HL-60/S4 treated with retinoic acid at 250 ng/mL for 4 days and 3 days (cell line): ENCODE results near the gene MYO3A.

Experiments used
- in situ Hi-C: fragments of 300-500 bp; cut with MboI; formaldehyde crosslinking; loops from 2 replicates; pipeline ENCODE4 v1.7.0; 2022; ENCODE audit warnings: low sequenced_read_pairs

MYO3A gene

GRCh38 chr10:26214004-26214403 lies 280.0 kb downstream of the MYO3A start:
- in situ Hi-C loops, result no loop called here

DNA sequence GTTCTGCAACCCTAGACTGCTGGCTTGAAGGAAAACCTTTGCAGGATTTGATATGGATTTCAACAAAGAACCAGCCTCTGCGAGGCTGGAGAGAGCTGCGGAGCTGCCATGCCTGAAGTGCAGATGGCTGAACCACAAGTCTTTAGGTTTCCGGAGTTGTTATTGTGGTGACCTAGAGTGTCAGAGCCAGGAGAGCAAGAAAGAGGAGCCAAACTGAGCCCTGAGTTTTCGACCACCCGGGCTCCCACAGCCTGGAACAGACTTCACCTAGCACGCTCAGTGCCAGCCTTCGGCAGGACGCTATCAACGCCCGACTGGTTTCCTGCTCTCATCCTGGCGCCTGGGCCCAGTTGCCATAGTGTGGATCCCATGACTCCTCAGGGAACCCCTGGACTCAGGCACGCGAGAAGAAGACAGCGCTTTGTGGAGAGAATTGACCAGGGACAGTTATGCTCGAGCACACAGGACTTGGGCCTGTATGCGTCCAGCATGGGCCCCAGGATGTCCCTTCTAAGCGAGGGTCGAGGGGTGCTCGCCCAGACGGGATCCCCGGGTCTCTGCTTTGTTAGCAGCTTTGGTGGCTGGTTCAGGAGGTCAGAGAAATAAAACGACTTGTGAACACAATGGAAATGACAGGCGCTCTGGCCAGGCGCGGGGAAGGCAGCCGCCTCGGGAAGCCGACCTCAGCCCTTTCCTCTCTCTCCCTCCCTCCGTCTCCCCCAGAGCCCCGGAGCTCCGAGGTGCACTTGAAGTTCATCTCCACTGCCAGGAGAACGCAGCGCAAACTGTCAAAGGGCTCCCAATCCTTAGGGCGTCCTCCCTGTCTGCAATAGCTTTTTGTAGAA lies 280.7 kb downstream of the MYO3A start:
- in situ Hi-C loops, result no loop called here

DNA sequence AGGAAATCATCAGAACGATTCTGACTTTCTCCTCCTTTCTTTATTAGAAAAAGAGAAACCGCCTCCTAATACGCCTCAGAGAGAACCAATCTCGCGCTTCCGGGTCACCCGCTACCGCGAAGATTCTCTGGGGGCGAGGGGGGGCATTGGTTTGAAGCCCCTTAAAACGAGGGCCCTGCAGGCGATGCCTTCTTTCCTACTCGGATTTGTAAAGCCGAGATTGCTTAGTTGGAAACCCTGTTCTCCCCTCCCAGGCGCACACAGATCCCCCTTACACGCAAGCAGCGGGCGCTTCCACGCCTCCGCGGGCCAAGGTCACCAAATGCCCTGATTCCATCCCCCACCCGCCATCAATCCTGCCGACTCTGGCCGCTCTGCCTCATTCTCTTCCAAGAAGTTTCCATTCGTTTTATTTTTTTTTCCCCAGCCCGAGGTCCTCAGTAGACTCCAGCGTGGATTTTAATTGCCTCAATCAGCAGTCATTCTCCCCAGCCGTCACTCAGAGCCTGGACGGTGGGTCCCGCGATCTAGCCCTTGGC lies 281.4 kb downstream of the MYO3A start:
- in situ Hi-C loops, result no loop called here

DNA sequence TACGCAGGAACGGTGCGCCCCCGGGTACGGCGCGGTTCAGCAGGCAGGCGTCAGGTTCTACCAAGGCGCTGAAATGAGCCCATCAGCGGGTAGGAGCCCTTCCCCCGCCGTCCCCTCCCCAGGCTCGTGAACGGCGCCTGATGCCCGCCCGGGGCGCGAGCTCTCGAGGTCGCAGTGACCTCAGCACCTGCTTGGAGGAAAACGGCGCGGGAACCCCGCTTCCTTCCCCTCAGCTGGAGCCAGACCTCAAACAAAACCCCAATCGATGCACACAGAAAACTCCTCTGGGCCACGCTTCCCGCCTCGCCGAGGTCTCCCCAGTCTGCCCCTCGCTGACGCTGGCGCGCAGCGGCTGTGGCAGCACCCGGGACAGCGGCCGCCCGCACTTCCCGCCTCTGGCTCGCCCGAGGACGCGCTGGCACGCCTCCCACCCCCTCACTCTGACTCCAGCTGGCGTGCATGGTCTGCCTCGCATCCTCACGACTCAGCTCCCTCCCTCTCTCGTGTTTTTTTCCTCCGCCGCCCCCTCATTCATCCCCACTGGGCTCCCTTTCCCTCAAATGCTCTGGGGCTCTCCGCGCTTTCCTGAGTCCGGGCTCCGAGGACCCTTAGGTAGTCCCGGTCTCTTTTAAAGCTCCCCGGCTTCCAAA lies 282.0 kb downstream of the MYO3A start:
- in situ Hi-C loops, result no loop called here

- in situ Hi-C loops, result no loop called here
Observed at GRCh38 chr10:26216585-26217395, 282.8 kb downstream of the MYO3A start, which contains the start of gene GAD2. Gene GAD2, plus strand, starts transcription at chr10:26216774. Its CDS starts 36 bp downstream, at chr10:26216810.

DNA sequence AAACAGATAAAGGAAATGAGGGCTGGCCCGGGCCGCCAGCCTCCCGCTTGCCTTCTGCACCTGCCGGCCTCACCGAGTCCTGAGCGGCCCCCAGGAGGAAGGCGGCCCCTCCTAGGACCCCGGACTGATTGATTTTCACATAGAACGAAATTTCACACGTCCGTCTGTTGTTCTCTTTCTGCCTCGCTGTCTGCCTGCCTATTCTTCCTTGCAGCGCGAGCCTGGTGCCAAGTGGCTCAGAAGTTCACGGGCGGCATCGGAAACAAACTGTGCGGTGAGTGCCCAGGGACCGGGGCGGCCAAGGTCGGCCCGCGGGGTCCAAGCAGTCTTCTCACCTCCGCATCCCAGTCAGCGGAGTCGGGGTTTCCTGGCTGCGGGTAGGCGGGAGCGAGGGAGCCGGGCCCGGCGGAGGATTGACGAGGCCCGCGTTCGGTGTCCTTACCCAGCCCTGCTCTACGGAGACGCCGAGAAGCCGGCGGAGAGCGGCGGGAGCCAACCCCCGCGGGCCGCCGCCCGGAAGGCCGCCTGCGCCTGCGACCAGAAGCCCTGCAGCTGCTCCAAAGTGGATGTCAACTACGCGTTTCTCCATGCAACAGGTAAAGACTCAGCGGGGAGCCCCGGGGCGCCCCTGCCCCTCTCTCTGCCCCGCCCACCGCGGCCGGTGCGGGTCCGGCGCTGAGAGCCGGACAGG lies 283.5 kb downstream of the MYO3A start:
- in situ Hi-C loops, result no loop called here

- in situ Hi-C loops, result no loop called here
Observed at GRCh38 chr10:26219676-26220075, 285.6 kb downstream of the MYO3A start.

- in situ Hi-C loops, result no loop called here
Observed at GRCh38 chr10:26220901-26221300, 286.9 kb downstream of the MYO3A start.

DNA sequence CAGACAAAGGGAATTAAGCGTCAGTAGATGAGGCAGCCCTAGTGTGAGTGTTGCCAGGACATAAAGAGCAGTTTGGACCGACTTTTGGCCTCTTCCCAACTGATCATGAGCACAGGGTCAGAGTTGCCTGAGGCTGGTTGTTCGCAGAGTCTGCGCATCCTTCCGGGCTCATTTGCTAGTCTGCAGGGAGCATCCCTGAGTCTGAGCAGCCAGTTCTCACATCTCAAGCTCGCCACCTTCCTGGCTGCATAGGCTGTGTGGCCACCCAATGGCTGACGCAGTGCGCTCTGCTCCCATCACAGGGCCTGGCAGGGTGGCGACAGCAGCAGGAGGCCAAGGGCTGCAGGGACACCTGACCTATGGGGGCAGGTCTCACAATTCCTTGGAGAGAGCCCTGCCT lies 287.5 kb downstream of the MYO3A start:
- in situ Hi-C loops, result no loop called here

- in situ Hi-C loops, result no loop called here
Observed at GRCh38 chr10:26222563-26222962, 288.5 kb downstream of the MYO3A start.

GRCh38 chr10:26225322-26225721 lies 291.3 kb downstream of the MYO3A start:
- in situ Hi-C loops, result no loop called here

- in situ Hi-C loops, result no loop called here
Observed at GRCh38 chr10:26227786-26228185, 293.8 kb downstream of the MYO3A start.

DNA sequence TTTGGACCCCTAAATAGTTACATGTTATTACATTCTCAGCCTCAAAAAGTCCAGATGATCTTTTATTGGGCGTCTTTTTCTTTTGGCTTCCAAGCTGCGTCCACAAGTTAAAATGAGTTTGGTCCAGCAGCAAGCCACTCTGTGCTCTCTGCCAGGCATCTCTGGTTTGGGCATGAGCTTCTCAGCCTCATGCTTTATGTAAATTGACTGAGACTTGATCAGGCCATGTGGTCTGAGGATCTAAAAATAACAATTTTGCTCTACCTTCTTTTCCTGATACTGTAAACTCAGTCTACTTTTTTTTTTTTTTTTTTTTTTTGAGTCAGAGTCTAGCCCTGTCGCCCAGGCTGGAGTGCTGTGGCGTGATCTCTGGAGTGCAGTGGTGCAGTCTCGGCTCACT lies 298.1 kb downstream of the MYO3A start:
- in situ Hi-C loops, result no loop called here

DNA sequence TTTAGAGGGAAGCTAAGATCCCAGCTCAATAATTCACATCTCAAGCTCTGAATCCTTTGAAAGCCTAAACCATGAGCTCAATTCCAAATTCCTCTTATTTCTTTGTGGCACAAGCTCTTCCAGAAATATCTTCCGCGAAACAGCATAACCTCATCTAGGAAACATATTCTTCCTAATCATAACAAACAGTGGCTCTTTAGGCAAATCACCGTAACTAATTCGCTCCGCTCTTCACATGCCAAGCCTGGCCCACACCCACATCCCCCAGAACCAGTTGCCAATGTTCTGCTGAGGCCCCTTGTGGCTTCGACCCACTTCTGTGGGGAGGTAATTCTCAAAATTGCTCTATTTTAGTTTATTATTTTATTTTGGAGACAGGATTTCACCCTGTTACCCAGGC lies 301.7 kb downstream of the MYO3A start:
- in situ Hi-C loops, result no loop called here

- in situ Hi-C loops, result no loop called here
Observed at GRCh38 chr10:26238378-26238777, 304.3 kb downstream of the MYO3A start.

DNA sequence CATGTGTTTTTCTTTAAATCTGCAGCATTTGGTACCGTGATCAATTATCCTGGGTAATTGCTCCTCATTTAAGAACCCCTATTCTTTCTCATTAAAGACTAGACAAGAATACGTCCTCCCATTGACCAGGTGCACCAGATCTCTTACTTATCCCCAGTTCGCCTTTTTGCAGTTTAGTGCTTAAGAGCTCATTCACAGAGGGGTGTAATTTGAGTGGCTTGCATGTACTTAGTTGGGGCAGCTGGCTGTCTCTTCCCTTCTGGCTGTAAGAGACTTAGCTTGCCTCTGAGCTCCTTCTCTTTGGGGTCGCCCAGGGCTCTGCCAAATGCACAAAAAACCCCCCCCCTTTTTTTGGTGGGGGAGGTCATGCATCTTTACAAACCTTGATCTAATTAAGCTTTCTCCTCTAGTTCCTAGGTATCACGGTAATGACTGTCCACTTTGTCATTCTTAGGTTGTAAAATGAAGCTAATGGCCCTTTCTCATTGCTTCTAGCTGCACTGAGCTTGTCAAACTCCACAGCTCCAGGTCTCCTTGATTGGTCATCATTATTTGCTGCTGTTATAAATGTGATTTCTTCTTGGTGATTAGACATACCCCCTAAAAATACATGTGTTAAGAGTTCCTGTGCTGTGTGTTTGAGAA lies 308.8 kb downstream of the MYO3A start:
- in situ Hi-C loops, result no loop called here

DNA sequence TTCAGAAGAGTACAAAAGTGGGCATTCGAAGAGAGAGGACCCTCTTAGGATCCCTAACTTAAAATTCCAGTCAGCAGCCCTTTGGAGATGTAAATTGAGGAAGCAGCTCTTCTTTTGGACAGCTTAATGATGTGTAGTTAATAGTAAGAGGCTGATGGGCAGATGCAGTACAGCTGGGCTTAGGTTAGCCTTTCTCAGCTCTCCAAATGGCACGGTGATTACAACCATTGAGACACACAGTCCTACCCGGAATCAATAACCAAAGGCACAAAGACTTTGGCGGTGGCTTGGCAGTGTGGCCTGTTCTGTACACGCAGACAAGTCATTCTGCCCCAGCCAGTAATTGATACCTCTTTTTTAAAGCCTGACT lies 309.3 kb downstream of the MYO3A start:
- in situ Hi-C loops, result no loop called here

- in situ Hi-C loops, result no loop called here
Observed at GRCh38 chr10:26249681-26250080, 315.7 kb downstream of the MYO3A start.

DNA sequence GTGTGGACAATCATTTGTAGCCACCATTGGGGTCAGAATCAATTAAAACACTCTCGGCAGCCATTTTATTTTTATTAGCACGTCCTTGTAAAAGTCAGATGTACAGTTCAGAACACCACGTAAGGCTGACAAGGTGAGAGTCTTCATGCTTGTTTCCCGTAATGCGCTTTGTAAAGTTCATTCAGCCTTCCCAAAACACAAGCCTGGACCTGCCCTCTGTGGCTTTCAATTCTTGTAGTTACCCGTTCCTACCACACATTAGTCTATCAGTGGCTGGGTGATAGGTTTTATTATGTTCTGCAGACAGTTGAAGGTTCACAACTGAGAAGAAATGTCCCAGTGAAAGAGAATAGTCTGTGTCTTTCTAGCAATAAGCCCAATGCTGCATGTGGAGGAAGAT lies 317.9 kb downstream of the MYO3A start:
- in situ Hi-C loops, result no loop called here

DNA sequence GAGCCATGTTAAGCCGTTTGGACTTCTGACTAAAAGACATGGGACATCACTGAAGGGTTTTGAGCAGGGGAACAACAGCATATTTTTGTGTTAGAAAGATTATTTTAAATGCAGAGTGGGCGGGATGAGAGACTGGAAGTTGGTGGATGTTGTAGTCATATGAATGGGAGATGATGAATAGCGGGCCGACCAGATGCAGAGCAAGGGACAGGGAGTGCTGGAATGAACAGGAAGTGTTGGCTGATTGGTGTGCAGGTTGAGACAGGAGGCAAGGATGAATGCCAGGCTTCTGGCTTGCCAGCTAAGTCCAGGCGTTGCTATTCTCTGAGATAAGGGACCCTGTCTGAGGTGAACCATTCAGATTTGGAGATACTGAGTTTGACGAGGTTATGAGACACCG lies 320.6 kb downstream of the MYO3A start:
- in situ Hi-C loops, result no loop called here
